Measurements from ENCODE around the gene TAS2R13.

TAS2R13 gene

DNA sequence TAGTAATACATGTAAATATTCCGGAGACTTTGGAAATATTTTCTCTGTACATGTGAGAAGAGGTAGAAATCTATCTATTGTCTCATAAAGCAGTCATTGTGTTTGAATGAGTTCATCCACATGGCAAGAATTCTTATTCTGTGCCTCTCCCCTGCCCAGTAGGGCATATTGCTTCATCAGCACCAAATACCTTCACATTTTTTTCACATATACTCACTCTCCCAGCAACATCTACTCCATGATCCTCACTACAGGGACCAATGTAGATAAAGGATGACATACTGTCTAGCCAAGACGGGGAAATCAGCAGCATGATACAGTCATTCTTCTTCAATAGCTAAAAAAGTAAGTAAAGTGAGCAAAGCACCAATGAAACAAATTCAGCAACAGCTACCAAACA is 31.0 kb upstream of the TAS2R13 start:
- no peak for FAIRE-seq
- TF ChIP-seq, protein P1, sequence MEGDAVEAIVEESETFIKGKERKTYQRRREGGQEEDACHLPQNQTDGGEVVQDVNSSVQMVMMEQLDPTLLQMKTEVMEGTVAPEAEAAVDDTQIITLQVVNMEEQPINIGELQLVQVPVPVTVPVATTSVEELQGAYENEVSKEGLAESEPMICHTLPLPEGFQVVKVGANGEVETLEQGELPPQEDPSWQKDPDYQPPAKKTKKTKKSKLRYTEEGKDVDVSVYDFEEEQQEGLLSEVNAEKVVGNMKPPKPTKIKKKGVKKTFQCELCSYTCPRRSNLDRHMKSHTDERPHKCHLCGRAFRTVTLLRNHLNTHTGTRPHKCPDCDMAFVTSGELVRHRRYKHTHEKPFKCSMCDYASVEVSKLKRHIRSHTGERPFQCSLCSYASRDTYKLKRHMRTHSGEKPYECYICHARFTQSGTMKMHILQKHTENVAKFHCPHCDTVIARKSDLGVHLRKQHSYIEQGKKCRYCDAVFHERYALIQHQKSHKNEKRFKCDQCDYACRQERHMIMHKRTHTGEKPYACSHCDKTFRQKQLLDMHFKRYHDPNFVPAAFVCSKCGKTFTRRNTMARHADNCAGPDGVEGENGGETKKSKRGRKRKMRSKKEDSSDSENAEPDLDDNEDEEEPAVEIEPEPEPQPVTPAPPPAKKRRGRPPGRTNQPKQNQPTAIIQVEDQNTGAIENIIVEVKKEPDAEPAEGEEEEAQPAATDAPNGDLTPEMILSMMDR (IDR thresholded peaks at IDR 0.05; ENCODE audit: insufficient read depth, missing control alignments), result no peak
- DNase-seq (ENCODE audit: insufficient read length, low spot score), result no peak

- TF ChIP-seq, protein P1 (IDR thresholded peaks at IDR 0.05; ENCODE audit: insufficient read depth, missing control alignments), result no peak
- DNase-seq (ENCODE audit: insufficient read length, low spot score) (no peak), FAIRE-seq (no peak)
Measured at GRCh38 chr12:10939163-10939562, 29.8 kb upstream of the TAS2R13 start, which contains the start of gene TAS2R14. Gene TAS2R14, minus strand, starts transcription at chr12:10939263. Its CDS starts 56 bp downstream, at chr12:10939207.

DNA sequence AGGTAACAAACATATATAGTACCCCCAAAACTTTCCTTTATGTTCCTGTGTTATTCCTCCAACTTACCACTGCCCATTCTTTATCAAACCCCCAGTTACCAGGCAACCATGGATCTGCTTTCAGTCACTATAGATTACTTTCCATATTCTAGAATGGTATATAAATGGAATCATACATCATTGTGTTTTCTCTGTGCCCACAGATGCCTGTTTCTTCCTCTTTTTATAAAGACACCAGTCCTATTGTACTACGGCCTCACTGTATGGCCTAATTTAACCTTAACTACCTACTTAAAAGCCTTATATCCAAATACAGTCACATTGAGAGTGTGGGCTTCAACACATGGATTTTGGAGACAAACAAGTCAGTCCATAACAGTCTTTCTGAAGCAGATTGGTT is 27.1 kb upstream of the TAS2R13 start:
- TF ChIP-seq, protein P1 (IDR thresholded peaks at IDR 0.05; ENCODE audit: insufficient read depth, missing control alignments), result no peak
- no peak for FAIRE-seq
- DNase-seq (ENCODE audit: insufficient read length, low spot score), result no peak

DNA sequence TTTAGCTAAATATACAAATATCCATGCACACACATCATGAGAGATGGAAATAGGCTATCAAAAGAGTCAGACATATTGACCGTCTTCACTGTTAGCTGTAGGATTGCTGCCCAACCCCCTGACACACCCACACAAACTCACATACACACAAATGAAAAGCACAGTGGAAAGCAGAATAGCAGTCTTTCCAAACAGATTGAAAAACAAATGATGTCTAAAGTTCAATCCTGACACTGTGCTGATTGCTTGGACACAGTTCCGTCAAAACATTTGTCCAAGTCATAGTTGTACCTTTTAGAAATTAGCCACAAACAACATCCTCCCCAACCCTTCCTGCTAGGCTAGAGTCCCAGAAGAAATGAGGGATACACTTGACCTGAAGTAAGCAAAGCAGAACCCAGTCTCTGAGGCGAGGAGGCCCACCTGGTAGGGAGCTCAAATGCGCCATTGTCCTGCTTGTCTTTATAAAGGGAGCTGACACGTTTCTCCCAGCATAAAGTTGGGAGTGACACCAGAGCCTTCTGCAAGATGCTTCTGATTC is 19.5 kb upstream of the TAS2R13 start, which contains the start of gene PRH2:
Gene PRH2, plus strand, starts transcription at position 491 of the 541 bp plus-strand sequence. Its CDS starts 38 bp downstream, at position 529.
- FAIRE-seq, result no peak

GRCh38 chr12:10926269-10926668 is 16.9 kb upstream of the TAS2R13 start:
- DNase-seq (ENCODE audit: insufficient read length, low spot score) (no peak), FAIRE-seq (no peak)
- TF ChIP-seq, protein P1 (IDR thresholded peaks at IDR 0.05; ENCODE audit: insufficient read depth, missing control alignments), result no peak

More for the DNA sequence above, 19.5 kb upstream of the TAS2R13 start, which contains the start of gene PRH2:
- no peak for DNase-seq (ENCODE audit: insufficient read length, low spot score)
- TF ChIP-seq, protein P1 (IDR thresholded peaks at IDR 0.05; ENCODE audit: insufficient read depth, missing control alignments), result no peak

DNA sequence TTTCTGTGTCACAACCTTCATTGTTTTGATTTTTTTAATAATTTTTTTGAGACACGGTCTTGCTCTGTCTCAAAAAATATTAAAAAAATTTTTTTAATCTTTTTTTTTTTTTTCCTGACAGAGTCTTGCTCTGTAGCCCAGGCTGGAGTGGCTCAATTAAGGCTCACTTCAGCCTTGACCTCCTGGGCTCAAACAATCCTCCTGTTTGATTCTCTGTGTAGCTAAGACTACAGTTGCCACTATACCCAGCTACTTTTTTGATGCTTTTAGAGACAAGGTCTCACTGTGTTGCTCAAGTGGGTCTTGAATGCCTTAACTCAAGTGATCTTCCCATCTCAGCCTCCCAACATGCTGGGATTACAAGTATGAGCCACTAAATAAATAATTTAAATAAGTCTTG is 10.4 kb upstream of the TAS2R13 start:
- DNase-seq (ENCODE audit: insufficient read length, low spot score) (no peak), FAIRE-seq (no peak)
- TF ChIP-seq, protein P1 (IDR thresholded peaks at IDR 0.05; ENCODE audit: insufficient read depth, missing control alignments), result no peak

GRCh38 chr12:10910380-10910779 is 1.0 kb upstream of the TAS2R13 start:
- TF ChIP-seq, protein P1 (IDR thresholded peaks at IDR 0.05; ENCODE audit: insufficient read depth, missing control alignments), result no peak
- DNase-seq (ENCODE audit: insufficient read length, low spot score) (no peak), FAIRE-seq (no peak)

Data from D721Med (cell line).